CD4-positive, alpha-beta T cell (primary cell): Measurements from ENCODE around the gene RIPPLY1. TPM values are rescaled to one million over a fixed set of nuclear protein-coding genes. Genes with fewer than 3 reads are reported as not detected.

Source experiments
- ATAC-seq: fragments of 200-7000 bp; cut with Tn5 transposase; one replicate; pipeline ENCODE4 v1.10.0; 2022; ENCODE audit warnings: mild to moderate bottlenecking; ENCODE audit not compliant: poor library complexity
- CTCF ChIA-PET: fragments of 350-600 bp; sonication (Branson Sonifier 250); formaldehyde crosslinking; loops from one replicate; lab custom pipeline; 2021; ENCODE audit warnings: antibody characterized with exemption, inconsistent platforms; lab: Charles Lee
- POLR2A ChIA-PET: fragments of 350-600 bp; sonication (Branson Sonifier 250); formaldehyde crosslinking; loops from one replicate; lab custom pipeline; 2021; ENCODE audit warnings: antibody characterized with exemption, inconsistent platforms; lab: Charles Lee
- DNase-seq, 14 experiments: peaks; one replicate each; pipeline ENCODE4 v3.0.0-alpha.2; 2013 to 2020; ENCODE audit warnings: mixed read lengths in 2 of 14
- H3K27ac ChIP-seq, 2 donors: one replicate each; pipeline versions ENCODE4 v1.5.1 to v1.7.0; 2013; ENCODE audit warnings: low read length in 2 of 2, low read depth in 1 of 2, mild to moderate bottlenecking in 1 of 2
- H3K27me3 ChIP-seq, 2 experiments: 1 replicate in 1 of 2; 2 replicates in 1 of 2; pipeline versions ENCODE4 v1.6.1 to v1.7.0; 2013; ENCODE audit warnings: low read length in 2 of 2, control low read depth in 1 of 2, mild to moderate bottlenecking in 1 of 2, moderate library complexity in 1 of 2; ENCODE audit not compliant: insufficient read depth in 2 of 2, control insufficient read depth in 1 of 2
- H3K36me3 ChIP-seq: one replicate; pipeline ENCODE4 v1.6.1; 2013; ENCODE audit warnings: low read length, control low read depth; ENCODE audit not compliant: insufficient read depth
- H3K4me1 ChIP-seq: one replicate; pipeline ENCODE4 v1.6.1; 2013; ENCODE audit warnings: low read length, control low read depth; ENCODE audit not compliant: insufficient read depth
- H3K4me3 ChIP-seq: one replicate; pipeline ENCODE4 v1.5.1; 2013; ENCODE audit warnings: mild to moderate bottlenecking, low read length, moderate library complexity
- H3K9me3 ChIP-seq, 2 experiments: 1 replicate in 1 of 2; 2 replicates in 1 of 2; pipeline versions ENCODE4 v1.6.1 to v1.7.0; 2013; ENCODE audit warnings: low read length in 2 of 2, mild to moderate bottlenecking in 2 of 2, control low read depth in 1 of 2, moderate library complexity in 1 of 2; ENCODE audit not compliant: control insufficient read depth in 1 of 2, insufficient read depth in 1 of 2
- H3K27ac Mint-ChIP-seq: one replicate; pipeline ENCODE4 v1.8.0; 2020; ENCODE audit warnings: mixed read lengths
- H3K27me3 Mint-ChIP-seq: one replicate; pipeline ENCODE4 v1.8.0; 2021; ENCODE audit warnings: mixed read lengths
- H3K36me3 Mint-ChIP-seq: one replicate; pipeline ENCODE4 v1.8.0; 2021; ENCODE audit warnings: low read depth, mixed read lengths
- H3K4me1 Mint-ChIP-seq: one replicate; pipeline ENCODE4 v1.8.0; 2021; ENCODE audit warnings: low read depth, mixed read lengths
- H3K4me3 Mint-ChIP-seq: one replicate; pipeline ENCODE4 v1.8.0; 2020; ENCODE audit warnings: mild to moderate bottlenecking, mixed read lengths
- H3K9me3 Mint-ChIP-seq: one replicate; pipeline ENCODE4 v1.8.0; 2020; ENCODE audit warnings: mixed read lengths
- CTCF ChIP-seq: fragments of 200-600 bp; IDR thresholded peaks from one replicate; pipeline ENCODE4 v1.8.0; 2022; ENCODE audit warnings: antibody characterized with exemption, mild to moderate bottlenecking
- intact Hi-C, 2 experiments: fragments of 100-400 bp; cut with DNase I in 1 of 2; cut with micrococcal nuclease in 1 of 2; formaldehyde crosslinking; loops; one replicate each; pipeline versions ENCODE4 v1.15.1 to v1.9.0; 2023 to 2025; cut with DNase I, micrococcal nuclease
- total RNA-seq, 174 experiments: library from RNA in 2 of 174; stranded (reverse) in 2 of 174; gene quantifications; one replicate each; pipeline ENCODE4 v1.2.3 and lab custom pipeline; 2021 to 2026

RIPPLY1 gene
- total RNA-seq, 2 experiments from 2014 or later = not detected

DNA sequence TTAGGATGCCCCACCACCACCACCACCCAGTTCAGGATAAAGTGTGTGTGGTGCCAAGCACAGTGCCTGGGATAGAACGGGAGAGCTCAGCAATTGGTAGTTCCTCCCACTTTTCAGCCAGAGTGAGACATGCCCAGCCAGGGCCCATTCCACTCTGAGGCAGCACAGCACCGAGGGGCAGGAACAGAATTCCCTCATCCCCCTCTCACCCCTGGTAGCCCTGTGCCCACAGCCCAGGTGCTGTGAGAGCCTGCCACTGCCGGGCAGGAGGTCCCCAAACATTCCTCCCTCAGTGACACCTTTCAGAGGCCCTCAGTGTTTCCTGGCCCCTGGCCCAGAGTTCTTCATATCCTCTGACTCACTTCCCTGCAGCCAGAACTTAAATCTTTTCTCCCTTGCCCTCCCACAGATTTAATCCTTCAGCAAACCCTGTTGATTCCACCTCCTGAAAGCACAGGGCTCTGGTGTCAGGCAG, 8.1 kb downstream of the RIPPLY1 start:
- H3K27me3 Mint-ChIP-seq = peaks cover 21% of the 10 kb centered on the region
- H3K9me3 Mint-ChIP-seq = no peaks in the 10 kb centered on the region
- H3K27ac Mint-ChIP-seq = no peak overlapping the region
- H3K4me1 Mint-ChIP-seq = no peaks in the 10 kb centered on the region
- ChIA-PET POLR2A (no interaction called here), CTCF (interaction anchor here (1.0 to 2.4 kb wide), 6 partner anchors 8 to 94 kb away, joined by 3 to 10 read pairs (median 3); partner anchors contain the start of gene RIPPLY1)
- Histone ChIP-seq H3K27ac (no peak overlapping the region), H3K4me1 (no peaks in the 10 kb centered on the region), H3K36me3 (no peaks in the 10 kb centered on the region), H3K4me3 (no peak overlapping the region), H3K9me3 (no peaks in the 10 kb centered on the region), H3K27me3 (peaks cover 0 to 3% of the 10 kb centered on the region in 2 experiments)
- H3K4me3 Mint-ChIP-seq = no peak overlapping the region
- no peak for TF ChIP-seq CTCF
- H3K36me3 Mint-ChIP-seq = no peaks in the 10 kb centered on the region
- no peak for DNase-seq
- intact Hi-C loops = loop anchor here (2.0 to 10.0 kb wide), 5 partner anchors 58 to 1180 kb away; partner anchors contain the start of genes NCBP2L (in 1 of the 2) and TSC22D3 (in 1 of the 2)
- ATAC-seq = no peak

DNA sequence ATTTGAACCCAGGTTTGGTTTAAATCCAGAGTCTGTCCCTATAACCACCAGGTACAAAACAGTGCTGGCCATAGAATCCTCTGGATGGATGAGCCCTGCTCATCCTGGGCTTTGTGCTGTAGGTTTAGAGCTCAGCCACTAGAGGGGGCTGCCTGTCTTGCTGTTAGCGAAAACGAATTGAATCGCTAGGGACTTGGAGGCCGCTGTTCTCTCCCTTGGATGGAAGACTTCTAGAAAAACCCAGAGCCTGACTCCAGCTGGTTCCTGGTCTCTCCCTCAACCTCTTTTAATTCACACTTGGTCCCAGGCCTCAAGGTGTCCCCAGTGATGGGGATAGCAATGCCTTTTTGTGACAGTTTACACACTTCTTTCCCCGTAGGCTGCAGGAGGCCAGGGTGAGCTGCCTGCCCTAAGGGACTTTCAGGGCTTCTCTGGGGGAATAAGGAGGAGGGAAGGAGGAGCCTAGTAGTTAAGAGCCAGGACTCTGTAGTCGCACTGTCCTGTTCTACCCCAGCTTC, 8.7 kb downstream of the RIPPLY1 start:
- Histone ChIP-seq H3K4me1 (no peaks in the 10 kb centered on the region), H3K27ac (no peak overlapping the region), H3K4me3 (no peak overlapping the region), H3K27me3 (peaks cover 0 to 3% of the 10 kb centered on the region in 2 experiments), H3K36me3 (no peaks in the 10 kb centered on the region), H3K9me3 (no peaks in the 10 kb centered on the region)
- Mint-ChIP-seq H3K9me3 (no peaks in the 10 kb centered on the region), H3K4me1 (no peaks in the 10 kb centered on the region), H3K4me3 (no peak overlapping the region), H3K27ac (no peak overlapping the region), H3K27me3 (peaks cover 21% of the 10 kb centered on the region), H3K36me3 (no peaks in the 10 kb centered on the region)
- DNase-seq (peak; percentile 12 to 67 (median 26)), ATAC-seq (peak; percentile 62)
- POLR2A ChIA-PET = no interaction called here
- intact Hi-C loops = loop anchor here (2.0 to 10.0 kb wide), 3 partner anchors 58 to 1180 kb away; no protein-coding TSS in a partner anchor
- TF ChIP-seq CTCF = peak; percentile 54
- CTCF ChIA-PET = interaction anchor here (0.9 to 2.4 kb wide), 8 partner anchors 9 to 95 kb away, joined by 3 to 10 read pairs (median 3); partner anchors contain the start of gene RIPPLY1

GRCh38 chrX:106891762-106892460, 11.2 kb downstream of the RIPPLY1 start:
- no peak overlapping the region for H3K27ac Mint-ChIP-seq
- no peak for ATAC-seq
- peaks cover 31% of the 10 kb centered on the region for H3K27me3 Mint-ChIP-seq
- H3K4me1 Mint-ChIP-seq = no peaks in the 10 kb centered on the region
- Histone ChIP-seq H3K4me1 (no peaks in the 10 kb centered on the region), H3K27ac (no peak overlapping the region), H3K9me3 (no peaks in the 10 kb centered on the region), H3K27me3 (peaks cover 0 to 3% of the 10 kb centered on the region in 2 experiments), H3K4me3 (no peak overlapping the region), H3K36me3 (no peaks in the 10 kb centered on the region)
- no peak for DNase-seq
- H3K4me3 Mint-ChIP-seq = no peak overlapping the region
- POLR2A ChIA-PET = no interaction called here
- CTCF ChIA-PET = no interaction called here
- intact Hi-C loops = loop anchor here (10.0 kb wide), 2 partner anchors 543 to 1183 kb away; no protein-coding TSS in a partner anchor
- TF ChIP-seq CTCF = no peak
- H3K9me3 Mint-ChIP-seq = no peaks in the 10 kb centered on the region
- no peaks in the 10 kb centered on the region for H3K36me3 Mint-ChIP-seq
